Tibial artery (tissue), 4 donors: ENCODE results near the gene TMEM135.

Experiments used
- DNase-seq, 2 donors: peaks; one replicate each; pipeline ENCODE4 v3.0.0-alpha.2; 2019
- H3K27ac ChIP-seq, 2 donors: fragments of 200-600 bp; sonication (generic) in 1 of 2; 1 replicate in 1 of 2; 2 replicates in 1 of 2; pipeline ENCODE4 v1.5.1; 2018 to 2019; ENCODE audit warnings: mild to moderate bottlenecking in 1 of 2
- H3K27me3 ChIP-seq, 2 donors: fragments of 200-600 bp; sonication (generic) in 1 of 2; one replicate each; pipeline versions ENCODE4 v1.5.1 to v1.6.0; 2016 to 2019
- H3K36me3 ChIP-seq, 3 donors: fragments of 200-600 bp; sonication (generic) in 2 of 3; one replicate each; pipeline ENCODE4 v1.5.1; 2016 to 2019; ENCODE audit warnings: mild to moderate bottlenecking in 2 of 3
- H3K4me1 ChIP-seq, 4 donors: fragments of 200-600 bp; sonication (generic) in 2 of 4; 1 replicate in 3 of 4; 2 replicates in 1 of 4; pipeline ENCODE4 v1.5.1; 2016 to 2019
- H3K4me3 ChIP-seq, 2 donors: fragments of 200-600 bp; sonication (generic) in 1 of 2; 1 replicate in 1 of 2; 2 replicates in 1 of 2; pipeline ENCODE4 v1.5.1; 2018 to 2019; ENCODE audit warnings: mild to moderate bottlenecking in 2 of 2
- H3K9me3 ChIP-seq, 3 donors: fragments of 200-600 bp; sonication (generic) in 1 of 3; one replicate each; pipeline ENCODE4 v1.5.1; 2016 to 2019
- CTCF ChIP-seq, 2 experiments: fragments of 200-600 bp in 1 of 2; fragments of 450-650 bp in 1 of 2; IDR thresholded peaks; one replicate each; pipeline ENCODE4 v1.5.1; 2017 to 2019; ENCODE audit warnings: antibody characterized with exemption in 2 of 2, mild to moderate bottlenecking in 1 of 2, moderate library complexity in 1 of 2
- intact Hi-C: fragments of 100-400 bp; cut with DNase I; formaldehyde crosslinking; loops from one replicate; pipeline ENCODE4 v1.15.0; 2023; ENCODE audit warnings: low total_unique reads

Gene TMEM135

GRCh38 chr11:87081358-87081757 is 43.6 kb downstream of the TMEM135 start:
- H3K4me1 ChIP-seq = no peaks in the 10 kb centered on the region
- H3K27me3 ChIP-seq = no peaks in the 10 kb centered on the region
- H3K27ac ChIP-seq = no peak overlapping the region
- intact Hi-C loops = no loop called here
- H3K36me3 ChIP-seq = peaks cover 6 to 17% (median 17%) of the 10 kb centered on the region in 3 donors
- TF ChIP-seq CTCF (IDR thresholded peaks at IDR 0.05) = no peak
- DNase-seq = no peak
- no peak overlapping the region for H3K4me3 ChIP-seq
- peaks cover 0 to 5% (median 0%) of the 10 kb centered on the region in 3 donors for H3K9me3 ChIP-seq

GRCh38 chr11:87082590-87082989 is 44.9 kb downstream of the TMEM135 start:
- H3K27ac ChIP-seq = no peak overlapping the region
- DNase-seq = no peak
- H3K9me3 ChIP-seq = peaks cover 0 to 1% (median 0%) of the 10 kb centered on the region in 3 donors
- H3K27me3 ChIP-seq = no peaks in the 10 kb centered on the region
- no peaks in the 10 kb centered on the region for H3K4me1 ChIP-seq
- no peak overlapping the region for H3K4me3 ChIP-seq
- peaks cover 0 to 5% (median 5%) of the 10 kb centered on the region in 3 donors for H3K36me3 ChIP-seq
- intact Hi-C loops = no loop called here
- no peak for TF ChIP-seq CTCF (IDR thresholded peaks at IDR 0.05)

GRCh38 chr11:87083029-87083428 is 45.3 kb downstream of the TMEM135 start:
- peaks cover 0 to under 1% (median under 1%) of the 10 kb centered on the region in 3 donors for H3K36me3 ChIP-seq
- DNase-seq = no peak
- H3K4me1 ChIP-seq = no peaks in the 10 kb centered on the region
- no peaks in the 10 kb centered on the region for H3K27me3 ChIP-seq
- intact Hi-C loops = no loop called here
- H3K27ac ChIP-seq = no peak overlapping the region
- H3K9me3 ChIP-seq = no peaks in the 10 kb centered on the region
- TF ChIP-seq CTCF (IDR thresholded peaks at IDR 0.05) = no peak
- H3K4me3 ChIP-seq = no peak overlapping the region

GRCh38 chr11:87092159-87092558 is 54.4 kb downstream of the TMEM135 start:
- Histone ChIP-seq H3K36me3 (peaks cover 12 to 16% (median 16%) of the 10 kb centered on the region in 3 donors), H3K4me3 (no peak overlapping the region), H3K27me3 (no peaks in the 10 kb centered on the region), H3K4me1 (no peaks in the 10 kb centered on the region), H3K9me3 (peaks cover 0 to 14% (median 0%) of the 10 kb centered on the region in 3 donors), H3K27ac (no peak overlapping the region)
- no peak for DNase-seq
- no peak for TF ChIP-seq CTCF (IDR thresholded peaks at IDR 0.05)
- intact Hi-C loops = no loop called here

GRCh38 chr11:87092567-87092966 is 54.8 kb downstream of the TMEM135 start:
- peaks cover 12 to 16% (median 16%) of the 10 kb centered on the region in 3 donors for H3K36me3 ChIP-seq
- H3K9me3 ChIP-seq = peaks cover 0 to 14% (median 0%) of the 10 kb centered on the region in 3 donors
- no peak for DNase-seq
- H3K27me3 ChIP-seq = no peaks in the 10 kb centered on the region
- no peaks in the 10 kb centered on the region for H3K4me1 ChIP-seq
- no peak overlapping the region for H3K27ac ChIP-seq
- no peak overlapping the region for H3K4me3 ChIP-seq
- intact Hi-C loops = no loop called here
- TF ChIP-seq CTCF (IDR thresholded peaks at IDR 0.05) = no peak

GRCh38 chr11:87097582-87097981 is 59.8 kb downstream of the TMEM135 start:
- peaks cover 7 to 16% (median 8%) of the 10 kb centered on the region in 3 donors for H3K36me3 ChIP-seq
- no peaks in the 10 kb centered on the region for H3K4me1 ChIP-seq
- no peaks in the 10 kb centered on the region for H3K27me3 ChIP-seq
- peaks cover 0 to 7% (median 0%) of the 10 kb centered on the region in 3 donors for H3K9me3 ChIP-seq
- TF ChIP-seq CTCF (IDR thresholded peaks at IDR 0.05) = peak; percentile 25 to 41
- no peak overlapping the region for H3K27ac ChIP-seq
- intact Hi-C loops = no loop called here
- H3K4me3 ChIP-seq = no peak overlapping the region
- DNase-seq = no peak
